Stromal cell of bone marrow (primary cell): ENCODE data around the gene PSG6.
"Not testable (repeated sequence)": the region's sequence is repeated elsewhere in the genome, so short reads cannot be mapped to it uniquely, and the experiment has no call there.

Source experiments
- DNase-seq: peaks from one replicate; pipeline ENCODE4 v3.0.0-alpha.2; 2012; ENCODE audit warnings: low read depth

PSG6 gene

DNA sequence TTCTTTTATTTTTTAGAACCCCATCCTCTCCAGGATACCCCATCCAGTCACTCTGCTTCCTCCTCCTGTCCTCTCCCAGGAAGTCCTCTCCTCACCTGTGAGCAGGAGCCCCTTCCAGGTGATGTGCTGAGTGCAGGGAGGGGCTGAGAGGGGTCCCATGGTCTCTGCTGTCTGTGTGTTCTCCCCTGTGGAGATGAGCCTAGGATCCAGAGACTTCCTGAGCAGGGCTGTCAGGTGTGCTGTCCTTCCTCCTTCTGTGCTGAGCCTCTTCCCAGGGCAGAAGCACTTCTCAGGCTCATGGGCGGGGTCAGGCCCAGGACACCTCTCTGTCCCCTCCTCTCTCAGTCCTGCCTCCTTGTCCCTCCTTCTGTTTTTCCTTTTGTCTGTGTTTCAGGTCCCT is at the start of gene PSG6:
PSG6 (minus strand) TSS at position 261 of the 400 bp plus-strand sequence; CDS start at position 159, 102 bp downstream.
- not testable (repeated sequence) for DNase-seq

- DNase-seq, result peak; percentile 9
Observed at GRCh38 chr19:42965176-42965575, 47.5 kb upstream of the PSG6 start.

DNA sequence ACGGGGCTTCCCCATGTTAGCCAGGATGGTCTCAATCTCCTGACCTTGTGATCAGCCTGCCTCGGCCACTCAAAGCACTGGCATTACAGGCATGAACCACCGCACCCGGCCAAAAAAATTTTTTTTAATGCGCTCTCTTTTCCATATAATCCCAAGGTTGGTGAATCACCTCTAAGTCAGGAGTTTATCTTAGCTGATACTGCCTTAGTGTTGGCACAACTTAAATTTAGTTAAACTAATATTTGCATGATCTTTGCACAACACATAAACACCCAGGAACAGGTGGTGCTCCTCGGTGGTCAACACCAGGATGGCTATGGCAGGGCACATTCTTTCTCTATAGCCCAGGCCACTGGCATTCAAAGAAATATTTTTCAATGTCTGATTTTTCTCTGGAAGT is 43.4 kb upstream of the PSG6 start:
- DNase-seq, result no peak

- DNase-seq, result not testable (repeated sequence)
Observed at GRCh38 chr19:42952126-42952525, 34.4 kb upstream of the PSG6 start.

GRCh38 chr19:42951476-42951875 is 33.8 kb upstream of the PSG6 start:
- not testable (repeated sequence) for DNase-seq

DNA sequence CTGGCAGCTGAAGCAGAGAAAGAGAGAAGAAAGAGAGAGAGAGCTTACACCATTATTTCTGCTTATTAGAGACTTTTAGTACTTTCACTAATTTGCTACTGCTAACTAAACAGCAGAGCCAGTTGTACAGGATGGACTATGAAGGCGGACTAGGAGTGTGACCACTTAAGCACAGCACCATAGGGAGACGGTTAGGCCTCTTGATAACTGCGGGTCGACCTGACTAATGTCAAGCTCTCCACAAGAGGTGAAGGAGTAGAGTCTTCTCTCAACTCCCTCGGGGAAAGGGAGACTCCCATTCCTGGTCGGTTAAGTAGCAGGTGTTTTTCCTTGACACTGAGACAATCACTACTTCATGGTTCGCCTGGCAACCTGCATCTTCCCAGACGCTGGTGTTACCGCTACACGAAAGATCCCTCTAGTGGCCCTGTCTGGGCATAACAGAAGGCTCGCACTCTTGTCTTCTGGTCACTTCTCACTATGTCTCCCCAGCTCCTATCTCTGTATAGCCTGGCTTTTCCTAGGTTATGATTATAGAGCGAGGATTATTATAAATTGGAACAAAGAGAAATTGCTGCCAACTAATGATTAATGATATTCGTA is 24.6 kb upstream of the PSG6 start:
- peak; percentile 1 for DNase-seq

DNA sequence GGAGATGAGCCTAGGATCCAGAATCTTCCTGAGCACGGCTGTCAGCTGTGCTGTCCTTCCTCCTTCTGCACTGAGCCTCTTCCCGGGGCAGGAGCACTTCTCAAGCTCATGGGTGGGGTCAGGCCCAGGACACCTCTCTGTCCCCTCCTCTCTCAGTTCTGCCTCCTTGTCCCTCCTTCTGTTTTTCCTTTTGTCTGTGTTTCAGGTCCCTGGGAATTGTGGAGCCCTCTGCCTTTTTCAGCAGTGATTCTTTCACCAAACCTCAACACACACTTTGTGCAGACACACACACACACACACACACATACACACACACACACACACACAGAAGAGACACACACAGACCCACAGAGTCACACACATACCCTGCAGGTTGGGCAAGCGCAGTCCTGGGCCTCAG is 19.4 kb upstream of the PSG6 start, which contains the start of gene PSG7:
PSG7 (minus strand) TSS at position 101 of the 400 bp plus-strand sequence. CDS start 131 bp downstream, outside the sequence.
- not testable (repeated sequence) for DNase-seq

DNA sequence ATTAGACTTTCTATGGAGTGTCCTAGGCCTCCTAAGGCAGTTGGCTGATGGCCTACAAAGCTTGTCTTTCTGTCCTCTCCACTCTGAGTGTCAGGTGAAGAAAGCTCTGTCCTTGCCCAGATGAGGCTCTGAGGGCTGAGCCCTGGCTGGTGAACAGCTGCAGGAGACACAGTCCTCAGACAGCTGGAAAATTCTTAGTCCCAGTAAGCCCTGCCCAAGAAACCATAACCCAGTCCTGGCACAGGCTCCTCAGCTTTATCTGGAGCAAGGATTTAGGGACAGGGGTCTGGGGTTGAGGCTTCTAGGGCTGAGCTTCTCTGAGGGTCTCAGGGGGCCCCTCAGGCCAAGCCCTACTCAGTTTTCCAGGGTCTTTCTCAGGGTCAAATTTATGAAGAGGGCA is 17.0 kb upstream of the PSG6 start:
- DNase-seq, result not testable (repeated sequence)

- DNase-seq, result peak; percentile 9
Observed at GRCh38 chr19:42934183-42934582, 16.5 kb upstream of the PSG6 start.

DNA sequence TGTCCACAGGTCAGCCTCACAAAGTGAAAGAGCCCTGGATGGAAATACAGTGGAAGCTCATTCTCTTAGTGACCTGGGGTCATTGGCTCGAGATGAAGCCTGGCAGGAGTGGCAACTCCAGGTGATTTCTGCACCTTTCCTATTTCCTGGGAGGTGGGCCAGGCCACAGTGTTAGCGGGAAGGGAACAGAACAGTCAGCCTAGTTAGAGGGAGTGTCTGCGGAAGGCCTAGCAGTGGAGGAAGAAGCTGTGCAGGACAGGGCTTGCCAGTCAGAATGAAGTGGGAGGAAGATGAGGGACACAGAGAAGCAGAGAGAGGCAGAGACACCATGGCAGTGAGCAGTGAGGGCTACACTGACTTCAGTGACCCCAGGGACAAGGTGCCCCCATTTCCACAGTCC is 15.7 kb upstream of the PSG6 start:
- DNase-seq, result not testable (repeated sequence)

DNA sequence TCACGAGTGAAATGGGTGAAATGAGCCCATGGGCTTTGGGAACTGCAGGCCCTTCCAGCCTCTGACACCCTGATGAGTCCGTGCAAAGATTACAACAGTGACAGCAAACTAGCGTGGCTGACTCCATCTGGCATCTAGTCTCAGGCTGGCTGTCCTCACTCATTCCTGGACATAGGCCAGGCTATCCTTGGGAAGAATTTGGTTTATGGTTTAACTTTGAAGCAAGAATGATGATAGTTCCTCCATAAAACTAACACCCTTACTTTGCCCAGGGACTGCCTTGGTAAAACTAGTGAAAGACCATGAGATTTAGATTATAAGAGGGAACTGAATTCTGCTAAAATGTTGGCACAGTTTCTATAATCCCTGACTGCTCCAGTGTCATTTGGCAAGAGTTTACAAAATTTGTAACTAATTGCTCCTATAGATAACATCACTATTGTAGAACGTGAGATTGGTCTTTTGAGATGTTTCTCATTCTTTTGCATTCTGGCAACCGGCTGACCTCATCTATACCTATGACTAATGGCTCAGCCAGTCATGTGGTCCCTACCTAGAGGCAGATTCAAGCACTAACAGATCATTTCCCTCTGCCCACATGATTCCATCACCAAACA is 14.9 kb upstream of the PSG6 start:
- DNase-seq, result peak; percentile 65

DNA sequence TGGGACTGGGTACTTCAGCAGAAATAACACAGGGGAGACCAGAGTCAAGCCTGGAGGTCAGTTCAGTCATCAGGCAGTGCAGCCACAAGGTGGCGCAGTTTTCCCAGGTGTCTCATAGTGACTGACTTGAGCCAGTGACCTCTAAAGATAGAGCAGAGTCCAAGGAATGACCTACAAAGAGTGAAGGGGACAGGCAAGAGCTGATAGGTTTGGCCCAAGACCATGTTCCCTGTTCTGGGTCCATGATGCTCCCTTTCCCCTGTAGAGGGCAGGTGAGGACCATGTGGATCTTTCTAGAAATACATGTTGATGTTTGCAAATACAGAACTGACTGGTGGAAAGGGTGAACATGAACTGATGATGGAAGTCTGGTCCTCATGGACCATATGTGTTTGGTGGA is 12.5 kb upstream of the PSG6 start:
- peak; percentile 10 for DNase-seq

- no peak for DNase-seq
Observed at GRCh38 chr19:42928896-42929295, 11.2 kb upstream of the PSG6 start.

GRCh38 chr19:42926781-42927180 is 9.1 kb upstream of the PSG6 start:
- DNase-seq, result no peak

GRCh38 chr19:42923106-42923505 is 5.4 kb upstream of the PSG6 start:
- peak; percentile 47 for DNase-seq

GRCh38 chr19:42920971-42921370 is 3.3 kb upstream of the PSG6 start:
- DNase-seq, result not testable (repeated sequence)

DNA sequence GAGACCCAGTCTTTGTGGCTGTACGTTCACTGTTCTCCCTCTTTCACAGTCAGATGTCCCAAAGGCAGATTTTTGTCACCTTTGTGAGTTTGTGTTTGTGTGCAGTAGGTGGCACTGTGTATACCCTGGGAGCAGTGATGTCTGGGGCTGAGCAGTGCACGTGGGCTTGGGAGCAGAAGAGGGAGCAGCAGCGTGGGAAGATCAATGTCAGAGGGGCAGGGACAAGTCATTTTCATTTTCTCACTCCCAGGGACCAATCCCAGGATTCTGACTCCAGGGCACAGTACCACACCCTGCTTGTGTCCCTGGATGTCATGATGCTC is 2.0 kb upstream of the PSG6 start:
- DNase-seq, result no peak

- DNase-seq, result not testable (repeated sequence)
Observed at GRCh38 chr19:42919070-42919756, 1.5 kb upstream of the PSG6 start.

GRCh38 chr19:42918377-42919069 is 829 bp upstream of the PSG6 start:
- not testable (repeated sequence) for DNase-seq

DNA sequence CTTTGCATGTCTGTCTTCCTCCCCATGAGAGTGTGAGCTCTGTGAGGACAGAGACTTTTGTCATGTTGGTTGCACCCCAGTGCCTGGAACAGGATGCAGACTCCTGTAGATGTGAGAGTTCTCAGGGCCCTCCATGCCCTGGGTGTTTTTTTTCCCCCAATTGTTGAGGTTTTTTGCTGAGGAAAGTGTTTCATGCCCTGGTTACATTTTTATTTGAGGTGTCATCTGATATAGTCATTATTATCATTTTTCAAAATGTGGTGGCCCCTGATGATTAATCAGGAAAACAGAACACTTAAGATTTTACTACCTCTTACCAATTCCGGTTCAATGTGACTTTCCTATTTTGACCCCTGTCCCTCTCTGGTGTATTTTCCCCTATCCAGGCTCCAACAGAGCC is 763 bp downstream of the PSG6 start:
- not testable (repeated sequence) for DNase-seq

- DNase-seq, result not testable (repeated sequence)
Observed at GRCh38 chr19:42913516-42913915, 4.2 kb downstream of the PSG6 start.

- DNase-seq, result not testable (repeated sequence)
Observed at GRCh38 chr19:42912941-42913340, 4.8 kb downstream of the PSG6 start.

DNA sequence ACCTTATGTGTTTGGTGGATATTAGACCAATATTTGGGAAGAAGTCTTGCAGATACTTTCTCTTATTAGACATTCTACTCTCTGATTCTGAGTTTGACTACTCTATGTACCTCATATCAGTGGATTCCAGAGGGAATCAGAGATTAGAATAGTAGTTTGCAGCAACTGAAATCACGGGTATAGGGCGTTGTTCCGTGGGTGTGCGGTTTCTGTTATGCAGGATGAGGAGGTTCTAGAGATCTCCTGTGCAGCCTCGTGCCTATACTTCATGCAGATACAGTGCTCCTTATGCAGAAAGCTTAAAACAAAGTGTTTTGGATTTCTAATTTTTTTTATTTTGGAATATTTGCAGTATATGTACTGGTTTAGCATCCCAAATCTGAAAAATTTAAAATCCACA is 6.0 kb downstream of the PSG6 start:
- DNase-seq, result not testable (repeated sequence)
